GM21619 (cell line): ENCODE data around the gene KCTD14.
"Not testable (repeated sequence)": the region's sequence is repeated elsewhere in the genome, so short reads cannot be mapped to it uniquely, and the experiment has no call there.

Experiments
- ATAC-seq: cut with Tn5 transposase; IDR thresholded peaks from one replicate; pipeline ENCODE4 v1.9.1; 2021; ENCODE audit not compliant: unreplicated experiment

The KCTD14 gene

GRCh38 chr11:78048561-78048960 is 25.5 kb upstream of the KCTD14 start:
- no peak for ATAC-seq

GRCh38 chr11:78046486-78046854 is 23.4 kb upstream of the KCTD14 start:
- ATAC-seq: no peak

GRCh38 chr11:78045851-78046485 is 22.9 kb upstream of the KCTD14 start:
- peak; percentile 73 for ATAC-seq

- ATAC-seq: no peak
These were observed 21.6 kb upstream of the KCTD14 start for GRCh38 chr11:78044706-78045105.

GRCh38 chr11:78041843-78042440 is 18.9 kb upstream of the KCTD14 start:
- ATAC-seq: no peak

- not testable (repeated sequence) for ATAC-seq
These were observed 18.3 kb upstream of the KCTD14 start for GRCh38 chr11:78041380-78041719.

GRCh38 chr11:78040691-78041379 is 17.8 kb upstream of the KCTD14 start:
- ATAC-seq: no peak

- peak; percentile 80 for ATAC-seq
These were observed 17.0 kb upstream of the KCTD14 start for GRCh38 chr11:78039919-78040671.

GRCh38 chr11:78039391-78039918 is 16.4 kb upstream of the KCTD14 start:
- no peak for ATAC-seq

GRCh38 chr11:78038697-78039313 is 15.7 kb upstream of the KCTD14 start:
- no peak for ATAC-seq

GRCh38 chr11:78037825-78038620 is 14.9 kb upstream of the KCTD14 start:
- ATAC-seq: no peak

GRCh38 chr11:78037056-78037455 is 14.0 kb upstream of the KCTD14 start:
- no peak for ATAC-seq

- ATAC-seq: no peak
These were observed 13.2 kb upstream of the KCTD14 start for GRCh38 chr11:78036313-78036712.

GRCh38 chr11:78034623-78035022 is 11.5 kb upstream of the KCTD14 start:
- no peak for ATAC-seq

GRCh38 chr11:78033040-78033439 is 10.0 kb upstream of the KCTD14 start:
- ATAC-seq: no peak

GRCh38 chr11:78032090-78032489 is 9.0 kb upstream of the KCTD14 start:
- peak; percentile 14 for ATAC-seq

GRCh38 chr11:78031629-78032028 is 8.6 kb upstream of the KCTD14 start:
- peak; percentile 87 for ATAC-seq

GRCh38 chr11:78030429-78031325 is 7.6 kb upstream of the KCTD14 start:
- ATAC-seq: no peak

- not testable (repeated sequence) for ATAC-seq
These were observed 5.3 kb upstream of the KCTD14 start for GRCh38 chr11:78028423-78028822.
